Psoas muscle (tissue), 8 donors: ENCODE data around the gene ACP3. TPM values are rescaled to one million over a fixed set of nuclear protein-coding genes. Genes with fewer than 3 reads are reported as not detected.

Experiments used
- ATAC-seq, 4 donors: fragments of 200-7000 bp; cut with Tn5 transposase; one replicate each; pipeline ENCODE4 v1.9.1; 2020; ENCODE audit warnings: moderate library complexity in 3 of 4, mild to moderate bottlenecking in 2 of 4
- DNase-seq, 2 donors: peaks; one replicate each; pipeline ENCODE4 v3.0.0-alpha.2; 2020
- H3K27ac ChIP-seq: fragments of 200-600 bp; one replicate; pipeline ENCODE4 v1.8.0; 2022
- H3K27me3 ChIP-seq, 3 donors: fragments of 200-600 bp in 1 of 3; one replicate each; pipeline versions ENCODE4 v1.6.1 to v1.8.0; 2013 to 2022; ENCODE audit warnings: low read length in 2 of 3, mild to moderate bottlenecking in 2 of 3, moderate library complexity in 1 of 3; ENCODE audit not compliant: insufficient read depth in 3 of 3
- H3K36me3 ChIP-seq, 2 donors: fragments of 200-600 bp in 1 of 2; one replicate each; pipeline versions ENCODE4 v1.6.1 to v1.8.0; 2013 to 2022; ENCODE audit warnings: low read depth in 1 of 2, mild to moderate bottlenecking in 1 of 2, moderate library complexity in 1 of 2; ENCODE audit not compliant: insufficient read depth in 1 of 2
- H3K4me1 ChIP-seq: fragments of 200-600 bp; one replicate; pipeline ENCODE4 v1.8.0; 2022
- H3K4me3 ChIP-seq: fragments of 200-600 bp; one replicate; pipeline ENCODE4 v1.8.0; 2022; ENCODE audit warnings: mild to moderate bottlenecking
- H3K9me3 ChIP-seq: fragments of 200-600 bp; one replicate; pipeline ENCODE4 v1.8.0; 2022
- WGBS, 3 donors: extraction: QIAGEN DNeasy Blood & Tissue Kit; methylation state at CpG; one replicate each; pipeline versions ENCODE4 v1.1.6 to v1.1.7; 2013; 5-methylcytosine and 5-hydroxymethylcytosine counted together
- intact Hi-C, 2 donors: fragments of 100-400 bp; cut with DNase I; formaldehyde crosslinking; loops; one replicate each; pipeline versions ENCODE4 v1.11.0 to v1.14.2; 2022
- polyA plus RNA-seq, 3 donors: library from polyadenylated mRNA; stranded (reverse); fragments of 200-250 nt; gene quantifications; one replicate each; pipeline ENCODE4 v1.2.3, GENCODE V29; 2013
- total RNA-seq, 4 donors: library from RNA; stranded (reverse); fragmentation: NEBNext Ultra II Directional in 2 of 4; extraction: Animal tissue kit (Norgen Biotek cat#: 25700) in 2 of 4; gene quantifications; one replicate each; pipeline versions ENCODE4 v1.2.1 to v1.2.4, GENCODE V29; 2021 to 2023
- TF ChIP-seq, protein P1 (sequence below): fragments of 200-600 bp; IDR thresholded peaks from one replicate; pipeline ENCODE4 v1.8.0; 2022; ENCODE audit warnings: antibody characterized with exemption
- donor health status: healthy with polysubstance abuse.
- donor health status: DM: no; HTN: no; CAD: no; lungs with moderate emphysema.
- donor health status: Bipolar disorder and iron deficiency.
- donor health status: healthy.
- donor health status: DM: yes; HTN: yes; CAD: no.
- donor health status: DM: no; HTN: no; CAD: no.
- donor health status: DM: no; HTN: no; CAD: no.
- donor health status: DM: yes; HTN: yes; CAD: no.

ACP3 gene
- total and polyA plus RNA-seq, 7 donors: 0.04 to 0.86 (median 0.09) TPM; not detected in 1

DNA sequence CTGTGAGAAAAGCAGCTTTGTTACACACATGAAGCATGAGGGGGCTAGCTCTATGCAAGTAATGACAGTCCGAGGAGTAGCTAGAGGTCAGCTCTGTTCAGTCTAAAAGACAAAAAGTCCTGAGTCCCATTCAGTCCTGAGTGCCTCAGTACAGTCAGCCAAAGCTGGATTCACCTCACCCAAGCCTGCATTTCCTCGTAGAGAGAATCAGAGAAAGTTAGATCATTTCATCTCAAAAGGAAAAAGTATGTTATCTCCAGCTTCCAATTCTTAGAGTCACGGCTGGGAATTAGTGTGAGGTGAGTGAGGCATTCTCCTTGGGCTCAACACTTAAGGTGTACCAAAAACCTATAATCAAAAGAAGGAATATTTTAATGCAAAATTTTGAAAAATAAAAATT lies 5.9 kb upstream of the ACP3 start:
- H3K4me3 ChIP-seq: no peak overlapping the region
- DNase-seq (no peak), ATAC-seq (no peak)
- intact Hi-C loops: no loop called here
- no peaks in the 10 kb centered on the region for H3K4me1 ChIP-seq
- no peaks in the 10 kb centered on the region for H3K27me3 ChIP-seq
- H3K27ac ChIP-seq: no peak overlapping the region
- TF ChIP-seq, protein P1, sequence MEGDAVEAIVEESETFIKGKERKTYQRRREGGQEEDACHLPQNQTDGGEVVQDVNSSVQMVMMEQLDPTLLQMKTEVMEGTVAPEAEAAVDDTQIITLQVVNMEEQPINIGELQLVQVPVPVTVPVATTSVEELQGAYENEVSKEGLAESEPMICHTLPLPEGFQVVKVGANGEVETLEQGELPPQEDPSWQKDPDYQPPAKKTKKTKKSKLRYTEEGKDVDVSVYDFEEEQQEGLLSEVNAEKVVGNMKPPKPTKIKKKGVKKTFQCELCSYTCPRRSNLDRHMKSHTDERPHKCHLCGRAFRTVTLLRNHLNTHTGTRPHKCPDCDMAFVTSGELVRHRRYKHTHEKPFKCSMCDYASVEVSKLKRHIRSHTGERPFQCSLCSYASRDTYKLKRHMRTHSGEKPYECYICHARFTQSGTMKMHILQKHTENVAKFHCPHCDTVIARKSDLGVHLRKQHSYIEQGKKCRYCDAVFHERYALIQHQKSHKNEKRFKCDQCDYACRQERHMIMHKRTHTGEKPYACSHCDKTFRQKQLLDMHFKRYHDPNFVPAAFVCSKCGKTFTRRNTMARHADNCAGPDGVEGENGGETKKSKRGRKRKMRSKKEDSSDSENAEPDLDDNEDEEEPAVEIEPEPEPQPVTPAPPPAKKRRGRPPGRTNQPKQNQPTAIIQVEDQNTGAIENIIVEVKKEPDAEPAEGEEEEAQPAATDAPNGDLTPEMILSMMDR: no peak
- 75 to 82% (median 75%) methylated on average over 3 of the region's 3 CpGs for WGBS, 3 donors
- no peaks in the 10 kb centered on the region for H3K9me3 ChIP-seq
- no peaks in the 10 kb centered on the region for H3K36me3 ChIP-seq

GRCh38 chr3:132311841-132312240 lies 5.4 kb upstream of the ACP3 start:
- 71 to 82% (median 77%) methylated on average over 2 of the region's 2 CpGs for WGBS, 3 donors
- ATAC-seq: no peak
- TF ChIP-seq, protein P1: no peak
- H3K27ac ChIP-seq: no peak overlapping the region
- no peaks in the 10 kb centered on the region for H3K9me3 ChIP-seq
- no peak for DNase-seq
- no peaks in the 10 kb centered on the region for H3K36me3 ChIP-seq
- no peak overlapping the region for H3K4me3 ChIP-seq
- no peaks in the 10 kb centered on the region for H3K27me3 ChIP-seq
- no peaks in the 10 kb centered on the region for H3K4me1 ChIP-seq
- intact Hi-C loops: no loop called here

GRCh38 chr3:132315851-132316250 lies 1.4 kb upstream of the ACP3 start:
- TF ChIP-seq, protein P1: no peak
- ATAC-seq (no peak), DNase-seq (no peak)
- Histone ChIP-seq H3K27ac (no peak overlapping the region), H3K36me3 (no peaks in the 10 kb centered on the region), H3K27me3 (no peaks in the 10 kb centered on the region), H3K4me1 (no peaks in the 10 kb centered on the region), H3K4me3 (no peak overlapping the region), H3K9me3 (no peaks in the 10 kb centered on the region)
- intact Hi-C loops: no loop called here
- 73 to 84% (median 78%) methylated on average over 1 of the region's 1 CpG for WGBS, 3 donors

GRCh38 chr3:132318451-132318850 lies 1.2 kb downstream of the ACP3 start:
- Histone ChIP-seq H3K4me1 (no peaks in the 10 kb centered on the region), H3K27ac (no peak overlapping the region), H3K27me3 (no peaks in the 10 kb centered on the region), H3K9me3 (no peaks in the 10 kb centered on the region), H3K4me3 (no peak overlapping the region), H3K36me3 (no peaks in the 10 kb centered on the region)
- DNase-seq (no peak), ATAC-seq (no peak)
- TF ChIP-seq, protein P1: no peak
- intact Hi-C loops: no loop called here
- WGBS, 3 donors: 21 to 38% (median 28%) methylated on average over 1 of the region's 1 CpG

- Histone ChIP-seq H3K27ac (no peak overlapping the region), H3K27me3 (no peaks in the 10 kb centered on the region), H3K9me3 (no peaks in the 10 kb centered on the region), H3K4me3 (no peak overlapping the region), H3K4me1 (no peaks in the 10 kb centered on the region), H3K36me3 (no peaks in the 10 kb centered on the region)
- ATAC-seq (no peak), DNase-seq (no peak)
- TF ChIP-seq, protein P1: no peak
- 40 to 53% (median 43%) methylated on average over 3 of the region's 3 CpGs for WGBS, 3 donors
- intact Hi-C loops: no loop called here
Observed at GRCh38 chr3:132321304-132321703, 4.1 kb downstream of the ACP3 start.
